Skeletal muscle cell (primary cell): ENCODE data around the gene TDRD7.
A peak's percentile ranks its signal among the peaks of the same experiment; 100 is the strongest.

Source experiments
- DNase-seq: peaks from one replicate; pipeline ENCODE4 v3.0.0-alpha.2; 2010; ENCODE audit warnings: low read depth
- H3K4me3 ChIP-seq: 2 replicates; pipeline ENCODE4 v1.5.1; 2011; ENCODE audit warnings: low read depth, mild to moderate bottlenecking, control low read depth, low read length, moderate library complexity

Gene TDRD7

GRCh38 chr9:97386265-97386633 is 25.6 kb upstream of the TDRD7 start:
- H3K4me3 ChIP-seq: no peak overlapping the region
- DNase-seq: no peak

GRCh38 chr9:97386733-97387503 is 25.0 kb upstream of the TDRD7 start:
- H3K4me3 ChIP-seq: no peak overlapping the region
- peak; percentile 26 for DNase-seq

DNA sequence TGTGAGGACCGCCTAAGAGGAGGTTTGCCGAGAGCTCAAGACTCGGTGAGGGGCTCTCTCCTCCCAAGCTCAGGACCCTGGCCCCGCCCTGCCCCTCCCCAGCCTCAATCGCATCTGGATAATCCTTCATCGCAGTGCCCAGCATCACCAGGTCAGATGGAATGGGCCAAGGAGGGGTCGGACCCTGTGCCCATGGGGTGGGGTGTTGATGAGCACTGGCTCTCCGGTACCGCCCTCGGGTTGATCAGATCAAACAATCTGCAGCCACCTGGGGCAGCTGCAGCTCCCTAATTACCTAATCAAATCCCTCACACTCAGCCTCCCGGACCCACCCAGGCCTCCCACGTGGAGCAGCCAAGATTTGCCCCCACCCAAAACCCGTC is 24.4 kb upstream of the TDRD7 start:
- H3K4me3 ChIP-seq: no peak overlapping the region

DNA sequence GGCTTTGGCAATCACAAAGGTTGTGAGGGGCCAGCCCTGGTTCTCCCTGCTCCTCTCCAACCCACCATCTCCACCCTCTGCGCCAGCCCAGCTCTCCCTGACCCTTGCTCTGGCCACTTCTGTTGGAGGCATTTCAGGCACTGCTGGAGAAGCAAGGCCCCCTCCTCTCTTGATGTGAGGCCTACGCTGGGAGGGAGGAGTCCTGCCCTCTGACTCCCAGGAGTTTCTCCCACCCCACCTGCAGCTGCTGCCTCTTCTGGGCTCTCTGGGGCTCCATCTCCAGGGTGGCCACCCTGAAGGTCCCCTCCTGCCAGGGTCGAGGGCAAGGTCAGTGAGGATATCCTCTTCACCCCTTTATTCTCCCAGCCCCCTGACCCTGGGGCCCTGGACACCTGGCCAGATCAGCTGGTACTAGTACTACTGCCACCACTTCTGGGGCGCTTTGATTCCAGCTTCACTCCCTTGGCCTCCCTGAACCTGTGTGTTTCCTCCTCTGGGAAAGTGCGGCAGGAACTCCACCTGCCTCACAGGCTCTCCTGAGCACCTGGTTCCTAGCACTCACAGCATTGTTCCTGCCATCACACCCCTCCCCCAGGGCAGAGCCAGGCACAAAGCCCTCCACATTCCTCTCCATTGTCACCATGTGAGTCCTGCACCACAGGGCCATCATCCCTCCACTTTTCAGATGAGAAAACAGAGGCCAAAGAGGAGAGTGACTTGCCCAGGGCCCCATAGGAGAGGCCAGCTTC is 23.8 kb upstream of the TDRD7 start:
- H3K4me3 ChIP-seq: no peak overlapping the region
- DNase-seq: no peak

More for the DNA sequence above, 24.4 kb upstream of the TDRD7 start:
- no peak for DNase-seq

- no peak overlapping the region for H3K4me3 ChIP-seq
- DNase-seq: no peak
Measured at GRCh38 chr9:97388721-97389238, 23.1 kb upstream of the TDRD7 start.

DNA sequence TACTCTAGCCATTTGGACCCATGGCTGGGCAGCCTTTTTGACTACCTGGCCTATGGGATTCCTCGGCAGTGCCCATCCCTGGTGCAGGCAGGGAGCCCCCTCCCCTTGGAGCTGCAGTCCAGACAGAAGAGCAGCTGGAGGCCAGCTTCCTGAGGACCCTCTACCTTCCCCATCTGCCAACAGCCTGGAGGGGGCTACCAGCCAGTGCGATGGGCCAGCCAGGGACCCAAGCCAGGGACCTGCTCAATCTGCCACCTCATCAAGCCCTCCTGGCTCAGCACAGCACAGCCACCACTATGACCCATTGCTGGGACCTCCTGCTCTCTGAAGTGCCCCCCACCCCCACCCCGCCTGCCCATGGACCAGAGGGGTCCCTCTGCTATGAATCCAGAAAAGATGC is 22.6 kb upstream of the TDRD7 start:
- no peak for DNase-seq

GRCh38 chr9:97390791-97391406 is 21.0 kb upstream of the TDRD7 start:
- no peak overlapping the region for H3K4me3 ChIP-seq
- DNase-seq: no peak

More for the DNA sequence above, 22.6 kb upstream of the TDRD7 start:
- no peak overlapping the region for H3K4me3 ChIP-seq

- DNase-seq: no peak
- no peak overlapping the region for H3K4me3 ChIP-seq
Measured at GRCh38 chr9:97394881-97395280, 17.0 kb upstream of the TDRD7 start.

DNA sequence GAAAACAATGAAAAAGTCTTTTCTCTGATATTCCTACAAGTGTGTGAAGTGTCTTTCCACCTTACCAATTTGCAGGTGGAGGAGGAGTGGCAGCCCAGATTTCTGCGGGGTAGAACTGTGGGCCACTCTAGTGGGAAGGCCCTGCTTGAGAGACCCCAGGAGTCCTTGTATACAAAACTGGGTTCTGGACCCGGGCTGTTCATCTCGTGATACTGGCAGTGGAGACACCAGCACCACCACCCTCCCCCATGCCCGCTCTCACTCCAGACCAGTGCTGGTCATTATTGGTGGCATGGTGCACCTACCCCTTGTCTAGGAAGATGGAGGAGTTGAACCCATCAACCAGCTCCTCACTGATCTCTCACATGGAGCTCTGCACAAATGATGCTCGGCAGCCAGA is 16.2 kb upstream of the TDRD7 start:
- H3K4me3 ChIP-seq: no peak overlapping the region
- DNase-seq: no peak

GRCh38 chr9:97396256-97396655 is 15.6 kb upstream of the TDRD7 start:
- H3K4me3 ChIP-seq: no peak overlapping the region
- no peak for DNase-seq

GRCh38 chr9:97397220-97397619 is 14.7 kb upstream of the TDRD7 start:
- H3K4me3 ChIP-seq: no peak overlapping the region
- DNase-seq: no peak

GRCh38 chr9:97398999-97399758 is 12.7 kb upstream of the TDRD7 start:
- no peak overlapping the region for H3K4me3 ChIP-seq
- DNase-seq: peak; percentile 17

DNA sequence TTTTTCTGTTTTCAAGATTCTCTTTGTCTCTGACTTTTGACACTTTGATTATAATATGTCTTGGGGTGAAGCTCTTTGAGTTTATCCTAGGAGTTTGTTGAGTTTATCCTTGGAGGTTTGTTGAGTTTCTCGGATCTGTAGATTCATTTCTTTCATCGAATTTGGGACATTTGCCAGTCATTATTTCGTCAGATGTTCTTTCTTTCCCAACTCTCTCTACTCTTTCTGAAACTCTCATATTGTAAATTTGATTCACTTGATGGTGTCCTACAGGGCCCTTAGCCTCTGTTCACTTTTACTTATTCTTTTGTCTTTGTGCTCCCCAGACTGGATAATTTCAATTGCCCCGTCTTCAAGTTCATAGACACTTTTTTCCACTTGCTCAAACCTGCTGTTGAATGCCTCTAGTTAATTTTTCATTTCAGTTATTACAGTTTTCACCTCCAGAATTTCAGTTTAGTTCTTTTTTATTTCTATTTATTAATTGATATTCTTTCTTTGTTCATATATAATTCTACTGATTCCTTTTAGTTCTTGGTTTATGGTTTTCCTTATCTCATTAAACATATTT is 8.1 kb upstream of the TDRD7 start:
- DNase-seq: no peak

GRCh38 chr9:97405551-97405950 is 6.3 kb upstream of the TDRD7 start:
- DNase-seq: no peak
- H3K4me3 ChIP-seq: no peak overlapping the region

More for the DNA sequence above, 8.1 kb upstream of the TDRD7 start:
- no peak overlapping the region for H3K4me3 ChIP-seq

DNA sequence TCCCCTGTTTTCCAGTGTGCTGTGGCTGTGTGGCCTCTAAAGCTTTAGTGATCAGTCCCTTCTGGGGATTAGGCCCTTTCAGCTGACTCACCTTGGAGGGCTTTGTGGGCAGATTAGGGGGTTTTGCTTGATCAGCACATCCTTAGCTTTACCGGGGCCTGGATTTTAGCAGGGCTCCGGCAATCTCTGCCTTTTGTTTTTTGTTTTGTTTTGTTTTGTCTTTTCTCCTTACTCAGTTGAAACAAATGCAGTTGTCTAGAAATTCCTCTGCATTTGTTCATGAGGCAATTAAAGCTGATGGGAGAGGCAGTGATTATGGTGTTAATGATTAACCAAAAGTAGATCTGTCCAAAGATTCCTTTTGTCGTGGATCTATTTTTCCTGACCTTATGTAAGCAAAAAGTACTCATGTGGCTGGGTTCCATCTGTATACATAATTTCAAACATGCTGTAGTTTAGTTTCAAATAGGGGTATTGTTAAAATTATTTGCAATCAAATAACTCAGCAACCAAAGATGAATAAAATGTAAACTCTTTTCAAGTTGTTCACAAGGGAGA is 5.2 kb upstream of the TDRD7 start:
- no peak for DNase-seq
- no peak overlapping the region for H3K4me3 ChIP-seq

- DNase-seq: no peak
- no peak overlapping the region for H3K4me3 ChIP-seq
Measured at GRCh38 chr9:97408562-97408961, 3.3 kb upstream of the TDRD7 start.

DNA sequence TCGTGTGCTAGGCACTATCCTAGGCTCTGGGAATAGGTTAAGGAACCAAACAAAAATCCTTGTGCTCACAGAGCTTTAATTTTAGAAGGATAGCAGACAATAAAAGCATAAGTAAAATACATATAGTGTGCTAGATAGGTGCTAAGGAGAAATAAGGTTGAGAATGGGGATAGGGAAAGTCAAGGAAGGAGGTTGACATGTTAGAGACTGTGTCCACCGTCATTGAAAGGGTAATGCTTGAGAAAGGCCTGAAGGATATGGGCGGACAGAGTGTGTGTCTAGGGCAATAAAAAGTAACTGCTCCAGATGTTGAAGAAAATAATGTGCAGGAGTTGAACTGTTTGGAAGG is 482 bp upstream of the TDRD7 start:
- DNase-seq: no peak
- H3K4me3 ChIP-seq: peak overlapping the region; percentile 69

GRCh38 chr9:97412626-97413385 is 910 bp downstream of the TDRD7 start:
- H3K4me3 ChIP-seq: peak overlapping the region; percentile 69
- DNase-seq: no peak
